ENCODE measurements around the gene RELL1. TPM values are rescaled to one million over a fixed set of nuclear protein-coding genes. Genes with fewer than 3 reads are reported as not detected.
"Not testable (repeated sequence)": the region's sequence is repeated elsewhere in the genome, so short reads cannot be mapped to it uniquely, and the experiment has no call there.

The RELL1 gene
- total RNA-seq, 2 donors from 2014 or later, result 25.3 to 33.9 TPM

DNA sequence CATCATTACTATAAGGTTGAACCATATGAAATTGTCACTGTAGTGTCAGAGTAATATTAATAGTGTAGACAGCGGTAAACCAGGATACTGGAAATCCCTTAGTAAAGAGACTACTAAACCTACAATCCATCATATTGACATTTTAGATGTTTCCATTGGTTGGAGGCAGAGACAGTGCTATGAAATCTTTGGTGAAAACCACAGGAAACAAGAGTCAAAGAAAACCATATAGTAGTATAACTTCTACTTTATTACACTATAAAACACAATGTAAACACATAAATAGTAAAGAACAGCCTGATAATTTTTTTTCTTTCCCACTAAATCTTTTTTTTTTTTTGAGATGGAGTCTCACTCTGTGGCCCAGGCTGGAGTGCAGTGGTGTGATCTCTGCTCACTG is 15.9 kb downstream of the RELL1 start:
- Histone ChIP-seq H3K36me3 (no peaks in the 10 kb centered on the region), H3K4me1 (peaks cover 0 to 43% of the 10 kb centered on the region in 2 donors), H3K27ac (no peak overlapping the region), H3K27me3 (no peaks in the 10 kb centered on the region), H3K4me3 (no peak overlapping the region), H3K9me3 (no peaks in the 10 kb centered on the region)
- TF ChIP-seq, protein P1, sequence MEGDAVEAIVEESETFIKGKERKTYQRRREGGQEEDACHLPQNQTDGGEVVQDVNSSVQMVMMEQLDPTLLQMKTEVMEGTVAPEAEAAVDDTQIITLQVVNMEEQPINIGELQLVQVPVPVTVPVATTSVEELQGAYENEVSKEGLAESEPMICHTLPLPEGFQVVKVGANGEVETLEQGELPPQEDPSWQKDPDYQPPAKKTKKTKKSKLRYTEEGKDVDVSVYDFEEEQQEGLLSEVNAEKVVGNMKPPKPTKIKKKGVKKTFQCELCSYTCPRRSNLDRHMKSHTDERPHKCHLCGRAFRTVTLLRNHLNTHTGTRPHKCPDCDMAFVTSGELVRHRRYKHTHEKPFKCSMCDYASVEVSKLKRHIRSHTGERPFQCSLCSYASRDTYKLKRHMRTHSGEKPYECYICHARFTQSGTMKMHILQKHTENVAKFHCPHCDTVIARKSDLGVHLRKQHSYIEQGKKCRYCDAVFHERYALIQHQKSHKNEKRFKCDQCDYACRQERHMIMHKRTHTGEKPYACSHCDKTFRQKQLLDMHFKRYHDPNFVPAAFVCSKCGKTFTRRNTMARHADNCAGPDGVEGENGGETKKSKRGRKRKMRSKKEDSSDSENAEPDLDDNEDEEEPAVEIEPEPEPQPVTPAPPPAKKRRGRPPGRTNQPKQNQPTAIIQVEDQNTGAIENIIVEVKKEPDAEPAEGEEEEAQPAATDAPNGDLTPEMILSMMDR (IDR thresholded peaks at IDR 0.05), result no peak
- DNase-seq (ENCODE audit: low spot score), result no peak

DNA sequence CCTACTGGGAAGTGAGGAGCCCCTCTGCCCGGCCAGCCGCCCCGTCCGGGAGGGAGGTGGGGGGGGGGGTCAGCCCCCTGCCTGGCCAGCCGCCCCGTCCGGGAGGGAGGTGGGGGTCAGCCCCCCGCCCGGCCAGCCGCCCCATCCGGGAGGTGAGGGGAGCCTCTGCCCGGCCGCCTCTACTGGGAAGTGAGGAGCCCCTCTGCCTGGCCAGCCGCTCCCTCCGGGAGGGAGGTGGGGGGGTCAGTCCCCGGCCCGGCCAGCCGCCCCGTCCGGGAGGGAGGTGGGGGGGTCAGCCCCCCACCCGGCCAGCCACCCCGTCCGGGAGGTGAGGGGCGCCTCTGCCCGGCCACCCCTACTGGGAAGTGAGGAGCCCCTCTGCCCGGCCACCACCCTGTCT is 17.1 kb downstream of the RELL1 start:
- not testable (repeated sequence) for DNase-seq (ENCODE audit: low spot score); H3K27ac ChIP-seq
- peaks cover 0 to 47% of the 10 kb centered on the region in 2 donors for H3K4me1 ChIP-seq

DNA sequence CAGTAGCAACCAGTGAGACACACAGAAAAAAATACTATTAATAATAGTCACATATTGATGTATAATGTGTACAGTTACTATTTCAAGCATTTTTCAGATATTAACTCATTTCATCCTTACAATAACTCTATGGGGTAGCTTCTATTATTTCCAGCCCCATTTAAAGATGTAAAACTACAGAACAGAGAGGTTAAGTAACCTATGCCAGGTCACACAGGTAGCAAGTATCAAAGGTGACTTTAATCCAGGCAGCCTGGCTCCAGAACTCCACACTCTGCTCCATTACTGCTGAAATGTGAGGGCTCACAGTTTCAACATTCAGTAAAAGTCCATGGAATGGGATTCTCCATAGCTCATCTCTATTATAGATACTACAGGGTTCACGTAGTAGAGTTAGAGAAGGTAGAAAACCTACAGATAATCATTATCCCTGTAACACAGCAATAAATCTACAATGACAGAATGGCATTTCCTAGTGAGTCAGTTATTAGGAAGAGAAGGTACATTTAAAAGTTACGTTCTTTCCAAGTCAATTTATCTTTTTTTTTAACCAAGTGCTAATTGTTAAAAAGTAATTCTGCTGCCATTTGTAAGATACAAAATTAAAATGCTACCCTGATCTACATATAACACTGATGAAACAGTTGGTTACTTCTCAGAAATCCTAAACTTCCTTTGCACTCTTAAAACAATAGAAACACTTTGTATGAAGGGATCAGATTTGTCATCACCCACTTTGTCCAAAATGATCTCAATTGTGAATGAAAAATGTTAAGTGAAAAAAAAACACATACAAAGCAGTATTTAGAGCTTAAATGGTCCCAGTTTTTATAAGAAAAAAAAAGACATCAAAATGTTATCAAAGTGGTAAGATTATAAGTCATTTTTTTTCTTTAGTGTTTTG is 18.7 kb downstream of the RELL1 start:
- no peaks in the 10 kb centered on the region for H3K27me3 ChIP-seq
- H3K4me3 ChIP-seq, result no peak overlapping the region
- TF ChIP-seq, protein P1 (IDR thresholded peaks at IDR 0.05), result no peak
- peak overlapping the region; percentile 63 to 67 for H3K27ac ChIP-seq
- DNase-seq (ENCODE audit: low spot score), result no peak
- peaks cover 0 to 53% of the 10 kb centered on the region in 2 donors for H3K4me1 ChIP-seq
- no peaks in the 10 kb centered on the region for H3K36me3 ChIP-seq
- H3K9me3 ChIP-seq, result no peaks in the 10 kb centered on the region

More for the DNA sequence above, 17.1 kb downstream of the RELL1 start:
- H3K9me3 ChIP-seq, H3K4me3 ChIP-seq, H3K27me3 ChIP-seq, H3K36me3 ChIP-seq: not testable (repeated sequence)

DNA sequence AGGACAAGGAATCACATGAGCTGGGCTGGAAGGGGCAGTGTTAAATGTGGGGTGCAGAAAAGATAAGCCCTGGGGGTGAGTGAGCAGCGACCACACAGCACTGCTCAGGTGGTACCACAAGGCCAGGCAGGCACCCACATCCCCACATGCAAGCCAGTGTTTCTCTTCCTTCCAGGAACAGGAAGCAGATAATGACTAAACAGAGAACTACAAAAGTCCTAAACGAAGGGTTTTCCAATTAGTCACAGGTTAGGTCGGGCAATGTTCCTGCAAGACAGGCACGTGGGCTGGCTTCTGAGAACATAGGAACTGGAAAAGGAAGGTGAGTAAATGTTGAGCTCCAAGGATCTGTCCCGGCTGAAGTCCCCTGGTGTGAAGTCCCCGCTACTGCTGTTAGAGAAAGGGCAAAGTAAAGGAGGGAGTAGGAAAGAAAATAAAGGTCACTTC is 19.5 kb downstream of the RELL1 start:
- H3K9me3 ChIP-seq, result no peaks in the 10 kb centered on the region
- no peaks in the 10 kb centered on the region for H3K36me3 ChIP-seq
- no peak overlapping the region for H3K4me3 ChIP-seq
- no peaks in the 10 kb centered on the region for H3K27me3 ChIP-seq
- TF ChIP-seq, protein P1 (IDR thresholded peaks at IDR 0.05), result no peak
- H3K4me1 ChIP-seq, result peaks cover 0 to 61% of the 10 kb centered on the region in 2 donors
- DNase-seq (ENCODE audit: low spot score), result no peak
- H3K27ac ChIP-seq, result peak overlapping the region; percentile 63 to 67

DNA sequence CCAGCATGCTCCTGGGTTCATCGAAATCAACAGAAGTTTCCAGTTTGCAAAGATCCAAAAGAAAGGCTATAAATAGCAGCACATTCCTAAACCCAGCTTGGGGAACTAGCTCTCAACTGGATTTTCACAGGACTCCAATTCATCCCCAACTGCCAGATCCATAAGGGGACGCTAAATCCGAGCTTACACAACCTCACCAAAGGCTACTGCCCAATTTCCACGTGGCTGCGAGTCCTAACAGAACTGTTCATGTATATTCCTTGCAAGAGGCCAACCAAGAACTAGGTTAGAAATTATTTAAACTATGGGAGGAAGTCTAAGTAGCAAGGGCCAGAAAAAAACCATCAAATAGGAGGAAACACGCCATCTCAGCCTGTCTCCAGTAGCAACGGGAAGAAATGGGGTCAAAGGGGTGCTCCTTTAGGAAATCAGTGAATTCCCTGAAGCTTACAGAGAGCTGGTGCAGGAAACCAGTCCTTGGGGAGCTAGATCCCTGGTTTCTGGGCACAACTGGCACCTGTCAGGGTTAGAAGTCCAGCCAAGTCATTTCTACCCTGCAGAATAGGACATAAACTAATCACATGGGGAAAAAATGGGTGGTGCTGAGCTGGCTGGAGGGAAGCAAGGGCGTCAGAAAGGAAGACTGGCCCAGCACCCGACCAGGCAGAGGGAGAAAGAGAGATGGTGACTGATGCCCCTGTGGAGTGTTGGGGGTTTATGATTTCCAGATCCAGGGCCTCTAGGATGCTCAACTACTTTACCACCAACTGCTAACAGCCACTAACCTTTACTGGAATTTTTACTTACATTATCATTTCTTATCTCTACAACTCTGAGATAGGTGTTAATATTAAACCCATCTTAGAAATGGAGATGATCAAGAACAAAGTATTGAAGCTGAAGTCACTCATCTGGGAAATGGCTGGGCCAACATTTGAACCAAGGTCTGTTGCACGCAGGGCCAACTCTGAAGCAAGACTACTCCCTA is 20.5 kb downstream of the RELL1 start:
- Histone ChIP-seq H3K4me3 (no peak overlapping the region), H3K9me3 (no peaks in the 10 kb centered on the region), H3K4me1 (peaks cover 0 to 68% of the 10 kb centered on the region in 2 donors), H3K36me3 (no peaks in the 10 kb centered on the region), H3K27ac (peak overlapping the region; percentile 63 to 67), H3K27me3 (no peaks in the 10 kb centered on the region)
- DNase-seq (ENCODE audit: low spot score), result no peak
- TF ChIP-seq, protein P1 (IDR thresholded peaks at IDR 0.05), result no peak
